ENCODE measurements around the gene ATXN7L2. TPM values are rescaled to one million over a fixed set of nuclear protein-coding genes. Genes with fewer than 3 reads are reported as not detected.

The ATXN7L2 gene
- polyA plus RNA-seq, 3 donors = 1.1 to 3.6 (median 1.7) TPM

GRCh38 chr1:109516872-109517271 lies 33.2 kb downstream of the ATXN7L2 start:
- DNase-seq = no peak
- Histone ChIP-seq H3K4me1 (ENCODE audit: control insufficient read depth in 1 of 2, insufficient read depth in 2 of 2, low read length in 2 of 2) (no peaks in the 10 kb centered on the region), H3K4me3 (replicated peaks in 1 of 3; ENCODE audit: low read depth in 2 of 3, low read length in 3 of 3) (no peak overlapping the region), H4K20me1 (ENCODE audit: insufficient read depth, low read length) (no peaks in the 10 kb centered on the region), H3K9ac (ENCODE audit: insufficient read depth, low read length, poor library complexity, severe bottlenecking) (no peak overlapping the region), H3K9me3 (replicated peaks in 1 of 2; ENCODE audit: control insufficient read depth in 1 of 2, insufficient read depth in 1 of 2, low read length in 2 of 2) (no peaks in the 10 kb centered on the region), H3K27ac (ENCODE audit: low read depth in 1 of 2, low read length in 2 of 2) (no peak overlapping the region), H3K36me3 (replicated peaks in 1 of 2; ENCODE audit: control insufficient read depth in 1 of 2, insufficient read depth in 2 of 2, low read length in 2 of 2) (no peaks in the 10 kb centered on the region), H3K27me3 (ENCODE audit: control insufficient read depth in 2 of 2, insufficient read depth in 2 of 2, low read length in 2 of 2) (no peaks in the 10 kb centered on the region), H2AFZ (ENCODE audit: insufficient read depth, low read depth, low read length, poor library complexity, severe bottlenecking) (no peak overlapping the region), H3K4me2 (replicated peaks; ENCODE audit: extremely low read depth, low read length, poor library complexity, severe bottlenecking) (no peak overlapping the region), H3K79me2 (ENCODE audit: insufficient read depth, low read length) (no peaks in the 10 kb centered on the region)
- no peaks in the 10 kb centered on the region for H3K36me3 Mint-ChIP-seq
- intact Hi-C loops (cut with micrococcal nuclease) = no loop called here
- H3K4me1 Mint-ChIP-seq = peaks cover 2% of the 10 kb centered on the region
- H3K27me3 Mint-ChIP-seq (ENCODE audit: low read depth in 3 of 3) = peaks cover 1 to 5% (median 3%) of the 10 kb centered on the region in 3 donors
- 51% methylated on average over 2 of the region's 5 CpGs for WGBS (ENCODE audit: insufficient coverage)
- H3K9me3 Mint-ChIP-seq = peaks cover 0 to 3% (median 0%) of the 10 kb centered on the region in 7 donors
- no peak overlapping the region for H3K27ac Mint-ChIP-seq
- H3K4me3 Mint-ChIP-seq = no peak overlapping the region
- TF ChIP-seq, protein P1, sequence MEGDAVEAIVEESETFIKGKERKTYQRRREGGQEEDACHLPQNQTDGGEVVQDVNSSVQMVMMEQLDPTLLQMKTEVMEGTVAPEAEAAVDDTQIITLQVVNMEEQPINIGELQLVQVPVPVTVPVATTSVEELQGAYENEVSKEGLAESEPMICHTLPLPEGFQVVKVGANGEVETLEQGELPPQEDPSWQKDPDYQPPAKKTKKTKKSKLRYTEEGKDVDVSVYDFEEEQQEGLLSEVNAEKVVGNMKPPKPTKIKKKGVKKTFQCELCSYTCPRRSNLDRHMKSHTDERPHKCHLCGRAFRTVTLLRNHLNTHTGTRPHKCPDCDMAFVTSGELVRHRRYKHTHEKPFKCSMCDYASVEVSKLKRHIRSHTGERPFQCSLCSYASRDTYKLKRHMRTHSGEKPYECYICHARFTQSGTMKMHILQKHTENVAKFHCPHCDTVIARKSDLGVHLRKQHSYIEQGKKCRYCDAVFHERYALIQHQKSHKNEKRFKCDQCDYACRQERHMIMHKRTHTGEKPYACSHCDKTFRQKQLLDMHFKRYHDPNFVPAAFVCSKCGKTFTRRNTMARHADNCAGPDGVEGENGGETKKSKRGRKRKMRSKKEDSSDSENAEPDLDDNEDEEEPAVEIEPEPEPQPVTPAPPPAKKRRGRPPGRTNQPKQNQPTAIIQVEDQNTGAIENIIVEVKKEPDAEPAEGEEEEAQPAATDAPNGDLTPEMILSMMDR (IDR thresholded peaks at IDR 0.05) = no peak

GRCh38 chr1:109517337-109517736 lies 33.6 kb downstream of the ATXN7L2 start:
- Mint-ChIP-seq H3K36me3 (no peaks in the 10 kb centered on the region), H3K4me1 (peaks cover 2% of the 10 kb centered on the region), H3K9me3 (peaks cover 0 to 3% (median 0%) of the 10 kb centered on the region in 7 donors), H3K27me3 (ENCODE audit: low read depth in 3 of 3) (peaks cover 3 to 5% (median 5%) of the 10 kb centered on the region in 3 donors), H3K4me3 (no peak overlapping the region), H3K27ac (no peak overlapping the region)
- no peaks in the 10 kb centered on the region for H3K27me3 ChIP-seq (ENCODE audit: control insufficient read depth in 2 of 2, insufficient read depth in 2 of 2, low read length in 2 of 2)
- intact Hi-C loops (cut with micrococcal nuclease) = no loop called here
- no peak overlapping the region for H3K27ac ChIP-seq (ENCODE audit: low read depth in 1 of 2, low read length in 2 of 2)
- 75% methylated on average over 2 of the region's 5 CpGs for WGBS (ENCODE audit: insufficient coverage)
- no peaks in the 10 kb centered on the region for H4K20me1 ChIP-seq (ENCODE audit: insufficient read depth, low read length)
- H3K4me1 ChIP-seq (ENCODE audit: control insufficient read depth in 1 of 2, insufficient read depth in 2 of 2, low read length in 2 of 2) = no peaks in the 10 kb centered on the region
- H2AFZ ChIP-seq (ENCODE audit: insufficient read depth, low read depth, low read length, poor library complexity, severe bottlenecking) = no peak overlapping the region
- no peaks in the 10 kb centered on the region for H3K36me3 ChIP-seq (replicated peaks in 1 of 2; ENCODE audit: control insufficient read depth in 1 of 2, insufficient read depth in 2 of 2, low read length in 2 of 2)
- TF ChIP-seq, protein P1 (IDR thresholded peaks at IDR 0.05) = no peak
- H3K4me3 ChIP-seq (replicated peaks in 1 of 3; ENCODE audit: low read depth in 2 of 3, low read length in 3 of 3) = no peak overlapping the region
- DNase-seq = no peak
- no peak overlapping the region for H3K4me2 ChIP-seq (replicated peaks; ENCODE audit: extremely low read depth, low read length, poor library complexity, severe bottlenecking)
- H3K9ac ChIP-seq (ENCODE audit: insufficient read depth, low read length, poor library complexity, severe bottlenecking) = no peak overlapping the region
- no peaks in the 10 kb centered on the region for H3K9me3 ChIP-seq (replicated peaks in 1 of 2; ENCODE audit: control insufficient read depth in 1 of 2, insufficient read depth in 1 of 2, low read length in 2 of 2)
- no peaks in the 10 kb centered on the region for H3K79me2 ChIP-seq (ENCODE audit: insufficient read depth, low read length)

Measured in CD14-positive monocyte (primary cell).